ENCODE results near the gene ASB3. TPM values are rescaled to one million over a fixed set of nuclear protein-coding genes. Genes with fewer than 3 reads are reported as not detected.
"Not testable (repeated sequence)": the region's sequence is repeated elsewhere in the genome, so short reads cannot be mapped to it uniquely, and the experiment has no call there.

The ASB3 gene
- 15.7 and 32.3 TPM in 2 replicates for total RNA-seq (2014; rRNA removed; shearing (Covaris generic))

- Histone ChIP-seq H3K4me1 (replicated peaks) (peaks cover 5% of the 10 kb centered on the region; the same call in 1 of the 2 replicates), H3K9me3 (replicated peaks) (no peaks in the 10 kb centered on the region), H3K27me3 (replicated peaks) (no peaks in the 10 kb centered on the region), H3K4me3 (peak within 1 kb of the TSS; percentile 77), H3K36me3 (peaks cover 10% of the 10 kb centered on the region), H3K27ac (peak within 1 kb of the TSS; percentile 80)
- DNase-seq (ENCODE audit: low read depth in 1 of 2, low spot score in 2 of 2), result peak; percentile 91 to 93
Observed at GRCh38 chr2:53786705-53787613, at the start of gene ASB3, which contains the start of gene ERLEC1. Gene ASB3, minus strand, starts transcription at chr2:53786953. Its CDS starts 21,381 bp downstream, at chr2:53765572. Gene ERLEC1, plus strand, starts transcription at chr2:53787044. Its CDS starts 167 bp downstream, at chr2:53787211.

- H3K27me3 ChIP-seq (replicated peaks), result not testable (repeated sequence)
Observed at GRCh38 chr2:53829980-53830290, 43.2 kb upstream of the ASB3 start.

GRCh38 chr2:53829273-53829979, 42.7 kb upstream of the ASB3 start:
- no peak overlapping the region for H3K27ac ChIP-seq
- 0 out of 2 replicates have a peak, but pooled peaks cover 2% of the 10 kb centered on the region for H3K9me3 ChIP-seq (replicated peaks)
- H3K4me1 ChIP-seq (replicated peaks), result no peaks in the 10 kb centered on the region
- no peaks in the 10 kb centered on the region for H3K27me3 ChIP-seq (replicated peaks)
- DNase-seq (ENCODE audit: low read depth in 1 of 2, low spot score in 2 of 2), result no peak
- no peak overlapping the region for H3K4me3 ChIP-seq
- H3K36me3 ChIP-seq, result no peaks in the 10 kb centered on the region

More at GRCh38 chr2:53829980-53830290, 43.2 kb upstream of the ASB3 start:
- not testable (repeated sequence) for H3K4me3 ChIP-seq; DNase-seq (ENCODE audit: low read depth in 1 of 2, low spot score in 2 of 2); H3K27ac ChIP-seq; H3K36me3 ChIP-seq; H3K9me3 ChIP-seq (replicated peaks); H3K4me1 ChIP-seq (replicated peaks)

GRCh38 chr2:53828331-53828730, 41.6 kb upstream of the ASB3 start:
- Histone ChIP-seq H3K4me1 (replicated peaks) (no peaks in the 10 kb centered on the region), H3K27ac (no peak overlapping the region), H3K27me3 (replicated peaks) (no peaks in the 10 kb centered on the region), H3K36me3 (no peaks in the 10 kb centered on the region), H3K4me3 (no peak overlapping the region), H3K9me3 (replicated peaks) (0 out of 2 replicates have a peak, but pooled peaks cover 2% of the 10 kb centered on the region)
- DNase-seq (ENCODE audit: low read depth in 1 of 2, low spot score in 2 of 2), result no peak

GRCh38 chr2:53827398-53828175, 40.8 kb upstream of the ASB3 start:
- Histone ChIP-seq H3K4me1 (replicated peaks) (no peaks in the 10 kb centered on the region), H3K9me3 (replicated peaks) (0 out of 2 replicates have a peak, but pooled peaks cover 2% of the 10 kb centered on the region)
- no peak for DNase-seq (ENCODE audit: low read depth in 1 of 2, low spot score in 2 of 2)

GRCh38 chr2:53826587-53827397, 40.0 kb upstream of the ASB3 start:
- H3K27ac ChIP-seq, result no peak overlapping the region
- H3K36me3 ChIP-seq, result no peaks in the 10 kb centered on the region
- 0 out of 2 replicates have a peak, but pooled peaks cover 2% of the 10 kb centered on the region for H3K9me3 ChIP-seq (replicated peaks)
- no peak overlapping the region for H3K4me3 ChIP-seq
- no peaks in the 10 kb centered on the region for H3K27me3 ChIP-seq (replicated peaks)
- no peak for DNase-seq (ENCODE audit: low read depth in 1 of 2, low spot score in 2 of 2)
- H3K4me1 ChIP-seq (replicated peaks), result no peaks in the 10 kb centered on the region

More at GRCh38 chr2:53827398-53828175, 40.8 kb upstream of the ASB3 start:
- no peaks in the 10 kb centered on the region for H3K27me3 ChIP-seq (replicated peaks)
- H3K36me3 ChIP-seq, result no peaks in the 10 kb centered on the region
- no peak overlapping the region for H3K27ac ChIP-seq
- no peak overlapping the region for H3K4me3 ChIP-seq

GRCh38 chr2:53826030-53826410, 39.3 kb upstream of the ASB3 start:
- no peak for DNase-seq (ENCODE audit: low read depth in 1 of 2, low spot score in 2 of 2)
- Histone ChIP-seq H3K27ac (no peak overlapping the region), H3K27me3 (replicated peaks) (no peaks in the 10 kb centered on the region), H3K4me3 (no peak overlapping the region), H3K36me3 (no peaks in the 10 kb centered on the region), H3K9me3 (replicated peaks) (0 out of 2 replicates have a peak, but pooled peaks cover 2% of the 10 kb centered on the region), H3K4me1 (replicated peaks) (no peaks in the 10 kb centered on the region)

GRCh38 chr2:53823639-53824038, 36.9 kb upstream of the ASB3 start:
- not testable (repeated sequence) for H3K27ac ChIP-seq; H3K4me1 ChIP-seq (replicated peaks); H3K9me3 ChIP-seq (replicated peaks); H3K4me3 ChIP-seq; DNase-seq (ENCODE audit: low read depth in 1 of 2, low spot score in 2 of 2); H3K27me3 ChIP-seq (replicated peaks)
- H3K36me3 ChIP-seq, result peaks cover 12% of the 10 kb centered on the region

- no peak overlapping the region for H3K27ac ChIP-seq
- peaks cover 17% of the 10 kb centered on the region for H3K36me3 ChIP-seq
- no peak overlapping the region for H3K4me3 ChIP-seq
- no peak for DNase-seq (ENCODE audit: low read depth in 1 of 2, low spot score in 2 of 2)
- H3K4me1 ChIP-seq (replicated peaks), result no peaks in the 10 kb centered on the region
- no peaks in the 10 kb centered on the region for H3K9me3 ChIP-seq (replicated peaks)
- no peaks in the 10 kb centered on the region for H3K27me3 ChIP-seq (replicated peaks)
Observed at GRCh38 chr2:53821810-53822209, 35.1 kb upstream of the ASB3 start.

- Histone ChIP-seq H3K36me3 (peaks cover 25% of the 10 kb centered on the region), H3K27me3 (replicated peaks) (no peaks in the 10 kb centered on the region), H3K4me3 (no peak overlapping the region), H3K9me3 (replicated peaks) (no peaks in the 10 kb centered on the region), H3K27ac (no peak overlapping the region), H3K4me1 (replicated peaks) (no peaks in the 10 kb centered on the region)
- DNase-seq (ENCODE audit: low read depth in 1 of 2, low spot score in 2 of 2), result no peak
Observed at GRCh38 chr2:53820711-53821110, 34.0 kb upstream of the ASB3 start.

GRCh38 chr2:53820048-53820447, 33.3 kb upstream of the ASB3 start:
- no peaks in the 10 kb centered on the region for H3K9me3 ChIP-seq (replicated peaks)
- H3K4me3 ChIP-seq, result no peak overlapping the region
- peaks cover 32% of the 10 kb centered on the region for H3K36me3 ChIP-seq
- H3K27me3 ChIP-seq (replicated peaks), result no peaks in the 10 kb centered on the region
- H3K4me1 ChIP-seq (replicated peaks), result no peaks in the 10 kb centered on the region
- H3K27ac ChIP-seq, result no peak overlapping the region
- DNase-seq (ENCODE audit: low read depth in 1 of 2, low spot score in 2 of 2), result no peak

GRCh38 chr2:53819634-53820033, 32.9 kb upstream of the ASB3 start:
- Histone ChIP-seq H3K4me3 (no peak overlapping the region), H3K27me3 (replicated peaks) (no peaks in the 10 kb centered on the region), H3K4me1 (replicated peaks) (no peaks in the 10 kb centered on the region), H3K27ac (no peak overlapping the region), H3K36me3 (peaks cover 33% of the 10 kb centered on the region), H3K9me3 (replicated peaks) (no peaks in the 10 kb centered on the region)
- no peak for DNase-seq (ENCODE audit: low read depth in 1 of 2, low spot score in 2 of 2)

All from SJSA1 (cell line).